Activated CD8-positive, alpha-beta memory T cell treated with anti-CD3 and anti-CD28 coated beads for 48 hours (primary cell): ENCODE results near the gene LIME1.
A peak's percentile ranks its signal among the peaks of the same experiment; 100 is the strongest.
"Not testable (repeated sequence)": the region's sequence is repeated elsewhere in the genome, so short reads cannot be mapped to it uniquely, and the experiment has no call there.

ENCODE experiments used
- DNase-seq, 3 experiments: peaks; one replicate each; pipeline ENCODE4 v3.0.0-alpha.2; 2020; ENCODE audit warnings: low read depth in 2 of 3, low spot score in 2 of 3

LIME1 gene

DNA sequence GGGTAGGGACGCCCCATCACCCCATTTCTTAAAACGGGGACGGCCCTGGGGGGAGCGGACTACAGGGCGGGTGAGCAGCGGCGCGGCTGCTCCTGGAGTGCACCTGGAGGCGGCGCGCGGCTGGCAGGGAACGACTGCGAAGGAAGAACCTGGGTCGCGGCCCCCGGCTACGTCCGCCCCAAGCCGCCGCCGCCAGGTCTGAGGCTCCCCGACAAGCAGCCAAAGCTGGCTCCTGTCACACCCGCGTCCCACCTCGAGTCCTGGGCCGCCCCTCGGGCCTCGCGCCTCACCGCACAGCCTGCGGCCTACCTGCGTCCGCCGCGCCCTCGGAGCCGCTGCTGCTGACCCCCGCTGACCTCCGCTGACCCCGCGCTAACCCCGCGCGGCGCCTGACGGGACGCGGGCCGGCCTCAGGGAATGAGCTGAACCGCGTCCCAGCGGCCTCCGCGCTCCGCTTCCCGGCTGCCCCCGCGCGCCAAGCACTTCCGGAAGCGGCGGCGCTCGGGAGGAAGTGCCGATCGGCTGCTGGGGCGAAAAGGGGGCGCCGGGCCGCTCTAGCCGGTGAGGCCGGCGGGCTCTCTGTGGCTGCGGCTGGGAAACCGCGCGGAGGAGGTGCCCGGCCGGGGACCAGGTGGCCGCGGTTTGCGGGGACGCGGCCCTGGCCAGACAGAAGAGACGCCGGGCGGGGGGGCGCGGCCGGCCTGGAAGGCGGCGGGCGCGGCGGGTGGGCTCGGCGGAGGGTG is 28.7 kb upstream of the LIME1 start, which contains the start of the genes ARFRP1 and ZGPAT:
Gene ARFRP1, minus strand, starts transcription at position 419 of the 743 bp plus-strand sequence. CDS start 885 bp downstream, outside the sequence.
Gene ZGPAT, plus strand, starts transcription at position 482 of the 743 bp plus-strand sequence. CDS start 542 bp downstream, outside the sequence.
- peak in 2 of 3 experiments; percentile 61 to 79 for DNase-seq

DNA sequence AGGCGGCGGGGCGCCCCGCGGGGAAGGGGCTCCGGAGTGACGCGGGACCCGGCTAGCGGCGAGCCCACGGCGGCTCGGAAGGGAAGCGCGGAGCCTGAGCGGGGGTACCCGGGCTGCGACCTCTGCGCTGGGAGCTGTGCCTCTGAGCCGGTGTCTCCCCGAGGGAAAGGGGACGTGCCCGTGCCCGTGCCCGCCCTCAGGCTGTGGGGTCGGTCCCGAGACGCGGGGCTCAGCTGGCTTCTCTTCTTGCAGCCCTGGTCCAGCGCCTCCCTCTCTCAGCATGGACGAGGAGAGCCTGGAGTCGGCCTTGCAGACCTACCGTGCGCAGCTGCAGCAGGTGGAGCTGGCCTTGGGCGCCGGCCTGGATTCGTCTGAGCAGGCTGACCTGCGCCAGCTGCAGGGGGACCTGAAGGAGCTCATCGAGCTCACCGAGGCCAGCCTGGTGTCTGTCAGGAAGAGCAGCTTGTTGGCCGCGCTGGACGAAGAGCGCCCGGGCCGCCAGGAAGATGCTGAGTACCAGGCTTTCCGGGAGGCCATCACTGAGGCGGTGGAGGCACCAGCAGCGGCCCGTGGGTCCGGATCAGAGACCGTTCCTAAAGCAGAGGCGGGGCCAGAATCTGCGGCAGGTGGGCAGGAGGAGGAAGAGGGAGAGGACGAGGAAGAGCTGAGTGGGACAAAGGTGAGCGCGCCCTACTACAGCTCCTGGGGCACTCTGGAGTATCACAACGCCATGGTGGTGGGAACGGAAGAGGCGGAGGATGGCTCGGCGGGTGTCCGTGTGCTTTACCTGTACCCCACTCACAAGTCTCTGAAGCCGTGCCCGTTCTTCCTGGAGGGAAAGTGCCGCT is 27.9 kb upstream of the LIME1 start:
- no peak for DNase-seq

- no peak for DNase-seq
Measured at GRCh38 chr20:63709149-63709527, 27.3 kb upstream of the LIME1 start.

DNA sequence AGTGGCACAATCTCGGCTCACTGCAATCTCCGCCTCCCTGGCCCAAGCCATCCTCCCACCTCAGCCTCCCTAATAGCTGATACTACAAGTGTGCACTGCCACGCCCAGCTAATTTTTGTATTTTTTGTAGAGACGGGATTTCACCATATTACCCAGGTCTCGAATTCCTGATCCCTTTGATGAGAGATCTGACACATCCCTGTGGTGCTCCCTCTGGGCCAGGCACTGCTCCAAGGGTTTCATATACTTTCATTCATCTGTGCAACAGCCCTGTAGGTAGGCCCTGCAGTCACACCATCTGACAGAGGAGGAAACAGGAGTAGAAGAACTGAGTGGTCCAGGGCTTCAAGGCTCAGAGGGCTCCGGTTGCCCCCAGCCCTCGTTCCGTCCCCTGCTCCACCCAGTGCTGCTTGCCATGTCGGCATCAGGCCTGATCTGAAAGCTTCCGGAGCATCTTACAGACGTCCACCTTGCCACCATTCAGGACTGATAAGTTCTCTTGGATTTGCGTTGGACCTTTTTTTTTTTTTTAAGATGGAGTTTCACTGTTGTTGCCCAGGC is 25.3 kb upstream of the LIME1 start:
- no peak for DNase-seq

- no peak for DNase-seq
Measured at GRCh38 chr20:63712191-63712590, 24.3 kb upstream of the LIME1 start.

DNA sequence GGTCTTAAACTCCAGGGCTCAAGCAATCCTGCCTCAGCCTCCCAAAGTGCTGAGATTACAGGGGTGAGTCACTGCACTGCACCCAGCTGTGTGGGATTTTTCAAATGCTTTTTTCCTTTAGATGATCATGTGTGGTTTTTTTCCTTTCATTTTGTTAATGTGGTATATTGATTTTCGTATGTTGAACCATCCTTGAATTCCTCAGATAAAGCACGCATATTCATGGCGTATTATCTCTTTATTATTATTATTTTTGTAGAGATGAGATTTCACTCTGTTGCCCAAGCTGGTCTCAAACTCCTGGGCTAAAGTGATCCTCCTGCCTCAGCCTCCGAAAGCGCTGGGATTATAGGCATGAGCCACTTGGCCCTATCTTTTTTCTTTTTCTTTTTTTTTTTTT is 21.6 kb upstream of the LIME1 start:
- DNase-seq = no peak

GRCh38 chr20:63718996-63719395 is 17.5 kb upstream of the LIME1 start:
- no peak for DNase-seq

DNA sequence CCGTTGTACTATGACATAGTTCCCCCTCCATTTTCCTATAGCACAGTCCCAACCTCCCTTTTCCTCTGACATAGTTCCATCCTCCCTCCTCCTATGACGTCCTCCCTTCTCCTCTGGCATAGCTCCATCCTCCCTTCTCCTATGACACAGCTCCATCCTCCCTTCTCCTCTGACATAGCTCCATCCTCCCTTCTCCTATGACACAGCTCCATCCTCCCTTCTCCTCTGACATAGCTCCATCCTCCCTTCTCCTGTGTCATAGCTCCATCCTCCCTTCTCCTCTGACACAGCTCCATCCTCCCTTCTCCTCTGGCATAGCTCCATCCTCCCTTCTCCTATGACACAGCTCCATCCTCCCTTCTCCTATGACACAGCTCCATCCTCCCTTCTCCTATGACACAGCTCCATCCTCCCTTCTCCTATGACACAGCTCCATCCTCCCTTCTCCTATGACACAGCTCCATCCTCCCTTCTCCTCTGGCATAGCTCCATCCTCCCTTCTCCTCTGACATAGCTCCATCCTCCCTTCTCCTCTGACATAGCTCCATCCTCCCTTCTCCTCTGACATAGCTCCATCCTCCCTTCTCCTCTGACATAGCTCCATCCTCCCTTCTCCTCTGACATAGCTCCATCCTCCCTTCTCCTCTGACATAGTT is 13.4 kb upstream of the LIME1 start:
- DNase-seq = not testable (repeated sequence)

- DNase-seq = not testable (repeated sequence)
Measured at GRCh38 chr20:63730189-63730733, 6.2 kb upstream of the LIME1 start.

GRCh38 chr20:63731410-63731809 is 5.1 kb upstream of the LIME1 start:
- DNase-seq = no peak

DNA sequence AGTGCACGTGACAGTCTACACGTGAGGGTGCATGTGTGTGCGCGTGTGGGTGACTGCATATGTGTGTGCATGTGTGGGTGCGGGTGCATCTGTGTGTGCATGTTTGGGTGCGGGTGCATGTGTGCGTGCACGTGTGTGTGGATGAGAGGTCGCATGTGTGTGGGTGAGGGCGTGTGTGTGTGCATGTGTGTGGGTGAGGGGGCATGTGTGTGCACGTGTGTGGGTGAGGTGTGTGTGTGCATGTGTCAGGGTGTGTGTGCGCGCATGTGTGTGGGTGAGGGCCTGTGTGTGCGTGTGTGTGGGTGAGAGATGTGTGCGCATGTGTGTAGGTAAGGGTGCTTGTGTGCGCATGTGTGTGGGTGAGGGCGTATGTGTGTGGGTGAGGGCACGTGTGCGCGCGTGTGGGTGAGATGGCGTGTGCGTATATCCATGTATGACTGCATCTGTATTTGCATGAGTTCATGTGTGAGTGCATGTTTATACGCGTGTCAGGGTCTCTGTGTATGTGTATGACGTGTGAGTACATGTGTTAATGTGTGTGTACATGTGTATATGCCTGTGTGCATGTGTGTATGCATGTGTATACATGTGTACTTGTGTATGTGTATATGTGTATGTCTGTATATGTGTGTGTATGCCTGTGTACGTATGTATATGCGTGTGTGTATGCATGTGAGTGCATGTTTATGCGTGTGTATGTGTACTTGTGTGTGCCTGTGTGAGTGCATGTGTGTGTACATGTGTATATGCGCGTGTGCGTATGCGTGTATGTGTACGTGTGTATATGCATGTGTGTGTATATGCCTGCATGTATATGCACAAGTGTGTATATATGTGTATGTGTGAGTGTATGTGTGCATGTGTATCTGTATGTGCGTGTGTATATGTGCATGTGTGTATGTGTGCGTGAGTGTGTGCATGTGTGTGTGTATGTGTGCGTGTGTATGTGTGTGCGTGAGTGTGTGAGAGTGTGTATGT is 4.1 kb upstream of the LIME1 start:
- no peak for DNase-seq

GRCh38 chr20:63733117-63733516 is 3.3 kb upstream of the LIME1 start:
- DNase-seq = no peak

DNA sequence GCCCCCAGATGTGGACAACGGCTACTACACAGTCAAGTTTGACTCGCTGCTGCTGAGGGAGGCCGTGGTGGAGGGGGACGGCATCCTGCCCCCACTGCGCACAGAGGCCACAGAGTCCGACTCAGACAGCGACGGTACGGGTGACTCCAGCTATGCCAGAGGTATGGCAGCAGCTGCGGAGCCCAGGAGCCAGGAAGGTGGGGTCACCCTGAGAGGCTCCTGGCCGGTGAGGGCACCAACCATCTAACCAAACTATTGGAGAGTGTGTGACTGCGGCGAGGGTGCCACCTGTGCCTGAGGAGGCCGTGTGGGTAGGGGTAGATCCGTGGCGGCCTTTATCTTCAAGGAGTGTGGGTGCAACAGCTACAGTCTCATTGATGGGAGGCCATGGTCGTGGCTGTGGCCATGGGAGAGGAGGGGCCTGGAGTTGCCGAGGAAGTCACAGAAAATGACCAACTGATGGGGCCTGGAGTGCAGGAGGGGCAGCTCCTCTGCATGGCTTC is 2.8 kb upstream of the LIME1 start:
- DNase-seq = no peak

DNA sequence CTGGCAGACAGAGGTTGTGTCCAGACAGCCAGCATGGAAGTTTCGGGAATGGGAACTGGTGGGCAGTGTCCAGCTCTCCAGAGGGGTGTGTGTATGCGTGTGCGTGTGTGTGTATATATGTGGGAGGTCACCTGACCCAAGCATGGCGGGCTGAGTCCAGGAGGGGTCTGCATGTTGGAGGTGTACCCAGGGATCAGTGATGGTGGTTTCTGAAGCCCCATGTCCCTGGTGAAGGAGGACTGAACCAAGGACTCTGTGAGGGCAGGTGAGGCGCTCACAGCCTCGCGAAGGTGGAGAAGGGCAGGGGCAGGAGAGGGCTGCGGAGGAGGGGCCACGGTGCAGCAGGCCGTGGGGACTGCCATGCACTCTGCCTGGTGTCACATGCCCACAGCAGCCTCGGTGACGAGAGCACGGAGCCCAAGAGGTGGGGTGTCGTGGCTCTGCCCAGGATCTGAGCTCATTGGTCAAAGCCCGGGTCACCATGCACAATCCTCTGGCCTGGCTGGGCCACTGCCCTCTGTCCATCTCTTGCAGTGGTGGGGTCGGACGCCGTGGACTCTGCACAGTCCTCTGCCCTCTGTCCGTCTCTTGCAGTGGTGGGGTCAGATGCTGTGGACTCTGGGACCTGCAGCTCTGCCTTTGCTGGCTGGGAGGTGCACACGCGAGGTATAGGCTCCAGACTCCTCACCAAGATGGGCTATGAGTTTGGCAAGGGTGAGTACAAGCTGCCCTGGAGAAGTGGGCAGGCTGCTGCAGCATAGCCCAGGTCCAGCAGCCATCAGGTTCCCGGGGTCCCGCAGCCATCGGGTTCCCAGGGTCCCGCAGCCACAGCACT is 2.1 kb upstream of the LIME1 start:
- DNase-seq = no peak

DNA sequence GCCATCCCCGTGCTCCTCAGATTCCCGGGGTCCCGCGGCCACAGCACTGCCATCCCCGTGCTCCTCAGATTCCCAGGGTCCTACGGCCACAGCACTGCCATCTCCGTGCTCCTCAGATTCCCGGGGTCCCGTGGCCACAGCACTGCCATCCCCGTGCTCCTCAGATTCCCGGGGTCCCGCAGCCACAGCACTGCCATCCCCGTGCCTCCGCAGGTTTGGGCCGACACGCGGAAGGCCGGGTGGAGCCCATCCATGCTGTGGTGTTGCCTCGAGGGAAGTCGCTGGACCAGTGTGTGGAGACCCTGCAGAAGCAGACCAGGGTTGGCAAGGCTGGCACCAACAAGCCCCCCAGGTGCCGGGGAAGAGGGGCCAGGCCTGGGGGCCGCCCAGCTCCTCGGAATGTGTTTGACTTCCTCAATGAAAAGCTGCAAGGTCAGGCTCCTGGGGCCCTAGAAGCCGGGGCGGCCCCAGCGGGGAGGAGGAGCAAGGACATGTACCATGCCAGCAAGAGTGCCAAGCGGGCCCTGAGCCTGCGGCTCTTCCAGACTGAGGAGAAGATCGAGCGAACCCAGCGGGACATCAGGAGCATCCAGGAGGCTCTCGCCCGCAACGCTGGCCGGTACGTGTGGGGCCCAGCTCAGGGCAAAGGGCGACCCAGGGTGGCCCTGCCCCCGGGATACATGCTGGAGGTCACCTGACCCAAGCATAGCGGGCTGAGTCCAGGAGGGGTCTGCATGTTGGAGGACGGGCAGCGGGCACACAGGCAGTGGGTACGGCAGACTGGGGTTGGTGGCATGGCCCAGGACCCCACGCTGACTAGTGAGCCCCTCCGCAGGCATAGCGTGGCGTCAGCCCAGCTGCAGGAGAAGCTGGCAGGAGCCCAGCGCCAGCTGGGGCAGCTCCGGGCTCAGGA is 1.3 kb upstream of the LIME1 start:
- no peak for DNase-seq

- DNase-seq = no peak
Measured at GRCh38 chr20:63736893-63737694, 630 bp downstream of the LIME1 start.

GRCh38 chr20:63737695-63737944 is 1.2 kb downstream of the LIME1 start:
- DNase-seq = no peak
